A673 (cell line): ENCODE results near the gene RAD23A.

ENCODE experiments used
- CTCF ChIP-seq: fragments of 300-800, 200-600 bp; sonication (generic); conservative IDR thresholded peaks from 2 replicates; pipeline ENCODE4 v1.5.1; 2017; ENCODE audit warnings: low read depth, mild to moderate bottlenecking, antibody characterized with exemption, low read length, moderate library complexity, mixed read lengths
- EZH2 ChIP-seq: fragments of 200-600 bp; sonication (generic); IDR thresholded peaks from 2 replicates; pipeline ENCODE4 v1.6.1; 2017; ENCODE audit warnings: borderline replicate concordance, low read depth, mild to moderate bottlenecking, mixed read lengths, antibody characterized with exemption, low read length; ENCODE audit not compliant: poor library complexity, severe bottlenecking

- no peak for TF ChIP-seq CTCF
- TF ChIP-seq EZH2: no peak
These were observed 28.9 kb downstream of the RAD23A start for GRCh38 chr19:12974301-12975220.
